Measurements from ENCODE around the gene CLIP1.
"Not testable (repeated sequence)": the region's sequence is repeated elsewhere in the genome, so short reads cannot be mapped to it uniquely, and the experiment has no call there.

CLIP1 gene

GRCh38 chr12:122421821-122422729 lies at the start of gene CLIP1:
TSS of gene CLIP1 (minus strand) at chr12:122422669. CDS start at chr12:122380452, 42,217 bp downstream.
- DNase-seq (ENCODE audit: low spot score), result peak; percentile 91

- DNase-seq (ENCODE audit: low spot score), result peak; percentile 73
These were observed 49.1 kb upstream of the CLIP1 start for GRCh38 chr12:122471324-122472226.

- DNase-seq (ENCODE audit: low spot score), result not testable (repeated sequence)
These were observed 48.1 kb upstream of the CLIP1 start for GRCh38 chr12:122470576-122470975.

GRCh38 chr12:122469856-122470255 lies 47.4 kb upstream of the CLIP1 start:
- DNase-seq (ENCODE audit: low spot score), result not testable (repeated sequence)

GRCh38 chr12:122467983-122468382 lies 45.5 kb upstream of the CLIP1 start:
- no peak for DNase-seq (ENCODE audit: low spot score)

- peak; percentile 89 for DNase-seq (ENCODE audit: low spot score)
These were observed 42.0 kb upstream of the CLIP1 start for GRCh38 chr12:122464317-122465042.

GRCh38 chr12:122460641-122461040 lies 38.2 kb upstream of the CLIP1 start:
- no peak for DNase-seq (ENCODE audit: low spot score)

- no peak for DNase-seq (ENCODE audit: low spot score)
These were observed 37.6 kb upstream of the CLIP1 start for GRCh38 chr12:122460061-122460460.

GRCh38 chr12:122459211-122459610 lies 36.7 kb upstream of the CLIP1 start:
- no peak for DNase-seq (ENCODE audit: low spot score)

GRCh38 chr12:122458105-122459035 lies 35.9 kb upstream of the CLIP1 start:
- DNase-seq (ENCODE audit: low spot score), result no peak

GRCh38 chr12:122457627-122458026 lies 35.2 kb upstream of the CLIP1 start:
- no peak for DNase-seq (ENCODE audit: low spot score)

GRCh38 chr12:122454739-122455138 lies 32.3 kb upstream of the CLIP1 start:
- no peak for DNase-seq (ENCODE audit: low spot score)

GRCh38 chr12:122454250-122454721 lies 31.8 kb upstream of the CLIP1 start:
- DNase-seq (ENCODE audit: low spot score), result no peak

- DNase-seq (ENCODE audit: low spot score), result no peak
These were observed 30.3 kb upstream of the CLIP1 start for GRCh38 chr12:122452701-122453285.

GRCh38 chr12:122449317-122449716 lies 26.8 kb upstream of the CLIP1 start:
- DNase-seq (ENCODE audit: low spot score), result peak; percentile 26

- not testable (repeated sequence) for DNase-seq (ENCODE audit: low spot score)
These were observed 25.4 kb upstream of the CLIP1 start for GRCh38 chr12:122447825-122448224.

GRCh38 chr12:122446390-122446789 lies 23.9 kb upstream of the CLIP1 start:
- DNase-seq (ENCODE audit: low spot score), result not testable (repeated sequence)

GRCh38 chr12:122444071-122444470 lies 21.6 kb upstream of the CLIP1 start:
- not testable (repeated sequence) for DNase-seq (ENCODE audit: low spot score)

GRCh38 chr12:122438822-122439221 lies 16.4 kb upstream of the CLIP1 start:
- DNase-seq (ENCODE audit: low spot score), result not testable (repeated sequence)

GRCh38 chr12:122437656-122438121 lies 15.2 kb upstream of the CLIP1 start:
- DNase-seq (ENCODE audit: low spot score), result peak; percentile 90

All from GM03348 (cell line).